Lung (tissue), 12 donors: ENCODE results near the gene BGLAP. TPM values are rescaled to one million over a fixed set of nuclear protein-coding genes. Genes with fewer than 3 reads are reported as not detected.

Experiments used
- ATAC-seq: fragments of 200-7000 bp; cut with Tn5 transposase; one replicate; pipeline ENCODE4 v1.9.1; 2020; ENCODE audit warnings: moderate number of reproducible peaks; ENCODE audit not compliant: insufficient read depth, low FRiP score
- DNase-seq, 3 donors: peaks; one replicate each; pipeline ENCODE4 v3.0.0-alpha.2; 2013 to 2017
- H3K27ac ChIP-seq, 2 donors: one replicate each; pipeline ENCODE4 v1.5.1; 2013; ENCODE audit warnings: mild to moderate bottlenecking in 2 of 2, moderate library complexity in 2 of 2, control low read depth in 1 of 2, inconsistent platforms in 1 of 2, low read depth in 1 of 2, low read length in 1 of 2
- H3K27me3 ChIP-seq, 3 donors: one replicate each; pipeline ENCODE4 v1.5.1; 2013; ENCODE audit warnings: low read length in 2 of 3; ENCODE audit not compliant: control insufficient read depth in 3 of 3, insufficient read depth in 3 of 3
- H3K36me3 ChIP-seq, 4 donors: one replicate each; pipeline ENCODE4 v1.5.1; 2013; ENCODE audit warnings: low read length in 4 of 4, mild to moderate bottlenecking in 1 of 4, moderate library complexity in 1 of 4; ENCODE audit not compliant: control insufficient read depth in 4 of 4, insufficient read depth in 4 of 4
- H3K4me1 ChIP-seq, 5 donors: one replicate each; pipeline ENCODE4 v1.5.1; 2013; ENCODE audit warnings: low read length in 5 of 5, mild to moderate bottlenecking in 2 of 5, moderate library complexity in 1 of 5; ENCODE audit not compliant: control insufficient read depth in 5 of 5, insufficient read depth in 5 of 5
- H3K4me3 ChIP-seq: one replicate; pipeline ENCODE4 v1.5.1; 2013; ENCODE audit warnings: mild to moderate bottlenecking, control low read depth, moderate library complexity
- H3K9ac ChIP-seq, 2 donors: one replicate each; pipeline ENCODE4 v1.5.1; 2013; ENCODE audit warnings: low read length in 2 of 2, control low read depth in 1 of 2; ENCODE audit not compliant: insufficient read depth in 1 of 2
- H3K9me3 ChIP-seq, 4 donors: one replicate each; pipeline ENCODE4 v1.5.1; 2013; ENCODE audit warnings: low read length in 3 of 4, mild to moderate bottlenecking in 1 of 4, moderate library complexity in 1 of 4; ENCODE audit not compliant: control insufficient read depth in 4 of 4, insufficient read depth in 3 of 4
- WGBS, 2 donors: extraction: QIAGEN DNeasy Blood & Tissue Kit; methylation state at CpG; one replicate each; pipeline ENCODE4 v1.1.7; 2013; 5-methylcytosine and 5-hydroxymethylcytosine counted together
- polyA plus RNA-seq, 2 donors: library from polyadenylated mRNA; stranded (reverse); fragments of 200-250 nt; gene quantifications; one replicate each; pipeline ENCODE4 v1.2.1, GENCODE V29; 2013
- total RNA-seq, 2 donors: library from RNA; depleted of rRNA in 1 of 2; stranded (reverse); fragments of >200 nt in 1 of 2; gene quantifications; one replicate each; pipeline ENCODE4 v1.2.1, GENCODE V29; 2014 to 2021
- TF ChIP-seq, protein P1 (sequence below): IDR thresholded peaks from 2 replicates; pipeline ENCODE4 v1.5.1; 2012; ENCODE audit warnings: mild to moderate bottlenecking; ENCODE audit errors: control extremely low read depth, extremely low read depth
- donor health status: control.
- donor health status: control.
- donor health status: Bipolar disorder and iron deficiency.
- donor health status: healthy.
- donor health status: DM: yes; HTN: yes; CAD: no.

BGLAP gene
- total and polyA plus RNA-seq, 4 donors = 0.46 to 1.7 (median 1.5) TPM

GRCh38 chr1:156221986-156222692, 19.8 kb upstream of the BGLAP start:
- WGBS, 2 donors = 94 to 98% methylated on average over 13 of the region's 13 CpGs
- H3K27me3 ChIP-seq = no peaks in the 10 kb centered on the region
- DNase-seq = no peak
- H3K9ac ChIP-seq = no peak overlapping the region
- no peak overlapping the region for H3K4me3 ChIP-seq
- no peak for ATAC-seq
- peaks cover 0 to 4% (median 0%) of the 10 kb centered on the region in 5 donors for H3K4me1 ChIP-seq
- no peaks in the 10 kb centered on the region for H3K9me3 ChIP-seq
- H3K36me3 ChIP-seq = peaks cover 10 to 39% (median 30%) of the 10 kb centered on the region in 4 donors
- TF ChIP-seq, protein P1, sequence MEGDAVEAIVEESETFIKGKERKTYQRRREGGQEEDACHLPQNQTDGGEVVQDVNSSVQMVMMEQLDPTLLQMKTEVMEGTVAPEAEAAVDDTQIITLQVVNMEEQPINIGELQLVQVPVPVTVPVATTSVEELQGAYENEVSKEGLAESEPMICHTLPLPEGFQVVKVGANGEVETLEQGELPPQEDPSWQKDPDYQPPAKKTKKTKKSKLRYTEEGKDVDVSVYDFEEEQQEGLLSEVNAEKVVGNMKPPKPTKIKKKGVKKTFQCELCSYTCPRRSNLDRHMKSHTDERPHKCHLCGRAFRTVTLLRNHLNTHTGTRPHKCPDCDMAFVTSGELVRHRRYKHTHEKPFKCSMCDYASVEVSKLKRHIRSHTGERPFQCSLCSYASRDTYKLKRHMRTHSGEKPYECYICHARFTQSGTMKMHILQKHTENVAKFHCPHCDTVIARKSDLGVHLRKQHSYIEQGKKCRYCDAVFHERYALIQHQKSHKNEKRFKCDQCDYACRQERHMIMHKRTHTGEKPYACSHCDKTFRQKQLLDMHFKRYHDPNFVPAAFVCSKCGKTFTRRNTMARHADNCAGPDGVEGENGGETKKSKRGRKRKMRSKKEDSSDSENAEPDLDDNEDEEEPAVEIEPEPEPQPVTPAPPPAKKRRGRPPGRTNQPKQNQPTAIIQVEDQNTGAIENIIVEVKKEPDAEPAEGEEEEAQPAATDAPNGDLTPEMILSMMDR = no peak
- no peak overlapping the region for H3K27ac ChIP-seq

DNA sequence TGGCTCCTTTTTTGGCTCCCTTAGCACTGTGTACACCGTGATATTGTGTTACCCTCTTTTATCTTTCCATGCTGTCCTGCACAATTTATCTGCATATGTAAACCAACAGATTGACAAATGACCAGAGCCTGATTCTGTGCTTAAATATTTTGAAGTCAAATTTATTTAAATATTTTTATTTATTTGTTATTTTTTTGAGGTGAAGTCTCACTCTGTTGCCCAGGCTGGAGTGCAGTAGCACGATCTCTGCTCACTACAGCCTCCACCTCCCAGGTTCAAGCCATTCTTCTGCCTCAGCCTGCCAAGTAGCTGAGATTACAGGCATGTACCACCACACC, 16.3 kb upstream of the BGLAP start:
- no peak overlapping the region for H3K9ac ChIP-seq
- 12 to 15% methylated on average over 2 of the region's 2 CpGs for WGBS, 2 donors
- H3K9me3 ChIP-seq = no peaks in the 10 kb centered on the region
- ATAC-seq (no peak), DNase-seq (no peak)
- H3K27ac ChIP-seq = no peak overlapping the region
- no peak overlapping the region for H3K4me3 ChIP-seq
- H3K27me3 ChIP-seq = no peaks in the 10 kb centered on the region
- H3K36me3 ChIP-seq = peaks cover 10 to 49% (median 40%) of the 10 kb centered on the region in 4 donors
- TF ChIP-seq, protein P1 = no peak
- no peaks in the 10 kb centered on the region for H3K4me1 ChIP-seq

- Histone ChIP-seq H3K9ac (no peak overlapping the region), H3K27me3 (no peaks in the 10 kb centered on the region), H3K4me3 (no peak overlapping the region), H3K27ac (no peak overlapping the region), H3K4me1 (no peaks in the 10 kb centered on the region), H3K9me3 (no peaks in the 10 kb centered on the region), H3K36me3 (peaks cover 8 to 46% (median 37%) of the 10 kb centered on the region in 4 donors)
- TF ChIP-seq, protein P1 = no peak
- ATAC-seq (no peak), DNase-seq (no peak)
- WGBS, 2 donors = 67 to 74% methylated on average over 2 of the region's 2 CpGs
Observed at GRCh38 chr1:156226116-156226538, 15.9 kb upstream of the BGLAP start.

- no peaks in the 10 kb centered on the region for H3K9me3 ChIP-seq
- WGBS, 2 donors = 88 to 94% methylated on average over 4 of the region's 4 CpGs
- H3K36me3 ChIP-seq = peaks cover 6 to 42% (median 34%) of the 10 kb centered on the region in 4 donors
- H3K4me1 ChIP-seq = no peaks in the 10 kb centered on the region
- no peak overlapping the region for H3K4me3 ChIP-seq
- no peak for DNase-seq
- H3K9ac ChIP-seq = no peak overlapping the region
- H3K27ac ChIP-seq = no peak overlapping the region
- ATAC-seq = no peak
- TF ChIP-seq, protein P1 = no peak
- no peaks in the 10 kb centered on the region for H3K27me3 ChIP-seq
Observed at GRCh38 chr1:156226782-156227181, 15.2 kb upstream of the BGLAP start.
